ENCODE data around the gene LRRC18. TPM values are rescaled to one million over a fixed set of nuclear protein-coding genes. Genes with fewer than 3 reads are reported as not detected.

Gene LRRC18
- total RNA-seq, 4 donors from 2014 or later, result not detected

- H3K36me3 ChIP-seq, result no peaks in the 10 kb centered on the region
- intact Hi-C loops (cut with DNase I), result no loop called here
- H3K9me3 ChIP-seq, result no peaks in the 10 kb centered on the region
- H3K4me3 ChIP-seq, result no peak overlapping the region
- TF ChIP-seq, protein P1, sequence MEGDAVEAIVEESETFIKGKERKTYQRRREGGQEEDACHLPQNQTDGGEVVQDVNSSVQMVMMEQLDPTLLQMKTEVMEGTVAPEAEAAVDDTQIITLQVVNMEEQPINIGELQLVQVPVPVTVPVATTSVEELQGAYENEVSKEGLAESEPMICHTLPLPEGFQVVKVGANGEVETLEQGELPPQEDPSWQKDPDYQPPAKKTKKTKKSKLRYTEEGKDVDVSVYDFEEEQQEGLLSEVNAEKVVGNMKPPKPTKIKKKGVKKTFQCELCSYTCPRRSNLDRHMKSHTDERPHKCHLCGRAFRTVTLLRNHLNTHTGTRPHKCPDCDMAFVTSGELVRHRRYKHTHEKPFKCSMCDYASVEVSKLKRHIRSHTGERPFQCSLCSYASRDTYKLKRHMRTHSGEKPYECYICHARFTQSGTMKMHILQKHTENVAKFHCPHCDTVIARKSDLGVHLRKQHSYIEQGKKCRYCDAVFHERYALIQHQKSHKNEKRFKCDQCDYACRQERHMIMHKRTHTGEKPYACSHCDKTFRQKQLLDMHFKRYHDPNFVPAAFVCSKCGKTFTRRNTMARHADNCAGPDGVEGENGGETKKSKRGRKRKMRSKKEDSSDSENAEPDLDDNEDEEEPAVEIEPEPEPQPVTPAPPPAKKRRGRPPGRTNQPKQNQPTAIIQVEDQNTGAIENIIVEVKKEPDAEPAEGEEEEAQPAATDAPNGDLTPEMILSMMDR (IDR thresholded peaks at IDR 0.05), result no peak
- no peak for TF ChIP-seq POLR2AphosphoS5 (IDR thresholded peaks at IDR 0.05)
- no peak for TF ChIP-seq POLR2A (IDR thresholded peaks at IDR 0.05; ENCODE audit: low read depth)
- TF ChIP-seq EP300 (IDR thresholded peaks at IDR 0.05), result no peak
- no peak for DNase-seq (ENCODE audit: extremely low spot score)
- no peaks in the 10 kb centered on the region for H3K27me3 ChIP-seq
- no peak overlapping the region for H3K27ac ChIP-seq (replicated peaks in 1 of 4)
- no peaks in the 10 kb centered on the region for H3K4me1 ChIP-seq
- WGBS, result 92% methylated on average over 4 of the region's 4 CpGs
Observed at GRCh38 chr10:48970654-48971053, 31.0 kb upstream of the LRRC18 start.

GRCh38 chr10:48970046-48970445 is 30.4 kb upstream of the LRRC18 start:
- no peaks in the 10 kb centered on the region for H3K9me3 ChIP-seq
- H3K27ac ChIP-seq (replicated peaks in 1 of 4), result no peak overlapping the region
- 93% methylated on average over 13 of the region's 14 CpGs for whole genome bisulfite sequencing
- no peak overlapping the region for H3K4me3 ChIP-seq
- TF ChIP-seq EP300 (IDR thresholded peaks at IDR 0.05), result no peak
- TF ChIP-seq, protein P1 (IDR thresholded peaks at IDR 0.05), result no peak
- no peak for TF ChIP-seq POLR2A (IDR thresholded peaks at IDR 0.05; ENCODE audit: low read depth)
- intact Hi-C loops (cut with DNase I), result no loop called here
- no peak for DNase-seq (ENCODE audit: extremely low spot score)
- H3K27me3 ChIP-seq, result no peaks in the 10 kb centered on the region
- no peaks in the 10 kb centered on the region for H3K4me1 ChIP-seq
- no peaks in the 10 kb centered on the region for H3K36me3 ChIP-seq

DNA sequence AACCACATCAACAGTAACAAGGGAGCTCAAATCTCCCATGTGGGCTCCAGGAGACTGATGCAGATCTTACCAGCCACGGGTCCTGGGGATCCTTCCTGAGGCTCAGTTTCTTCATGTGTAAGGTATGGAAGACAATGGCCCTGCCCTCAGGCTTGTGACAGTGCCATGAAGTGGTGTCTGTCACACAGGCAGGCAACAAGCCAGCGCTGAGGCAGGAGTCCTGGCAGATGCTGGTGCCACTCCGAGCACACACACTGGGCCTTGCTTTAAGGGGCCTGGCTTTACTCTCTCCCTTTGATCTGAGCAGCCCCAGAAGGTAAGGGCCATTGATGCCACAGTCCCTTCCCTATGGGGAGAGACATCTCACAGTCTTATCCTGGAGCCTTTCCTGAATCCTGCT is 28.4 kb upstream of the LRRC18 start:
- Histone ChIP-seq H3K4me1 (no peaks in the 10 kb centered on the region), H3K36me3 (no peaks in the 10 kb centered on the region), H3K27ac (replicated peaks in 1 of 4) (no peak overlapping the region), H3K4me3 (no peak overlapping the region), H3K9me3 (no peaks in the 10 kb centered on the region), H3K27me3 (no peaks in the 10 kb centered on the region)
- TF ChIP-seq POLR2A (IDR thresholded peaks at IDR 0.05; ENCODE audit: low read depth), result no peak
- TF ChIP-seq POLR2AphosphoS5 (IDR thresholded peaks at IDR 0.05), result no peak
- TF ChIP-seq EP300 (IDR thresholded peaks at IDR 0.05), result no peak
- TF ChIP-seq, protein P1 (IDR thresholded peaks at IDR 0.05), result no peak
- intact Hi-C loops (cut with DNase I), result no loop called here
- WGBS, result 94% methylated on average over 3 of the region's 3 CpGs
- DNase-seq (ENCODE audit: extremely low spot score), result no peak

- H3K4me3 ChIP-seq, result no peak overlapping the region
- no peak overlapping the region for H3K27ac ChIP-seq (replicated peaks in 1 of 4)
- H3K36me3 ChIP-seq, result no peaks in the 10 kb centered on the region
- TF ChIP-seq POLR2AphosphoS5 (IDR thresholded peaks at IDR 0.05) (no peak), EP300 (IDR thresholded peaks at IDR 0.05) (no peak), POLR2A (IDR thresholded peaks at IDR 0.05; ENCODE audit: low read depth) (no peak)
- TF ChIP-seq, protein P1 (IDR thresholded peaks at IDR 0.05), result no peak
- intact Hi-C loops (cut with DNase I), result no loop called here
- peaks cover 0 to 5% (median 0%) of the 10 kb centered on the region in 4 donors for H3K27me3 ChIP-seq
- DNase-seq (ENCODE audit: extremely low spot score), result no peak
- no peaks in the 10 kb centered on the region for H3K9me3 ChIP-seq
- WGBS, result 97% methylated on average over 4 of the region's 4 CpGs
- H3K4me1 ChIP-seq, result no peaks in the 10 kb centered on the region
Observed at GRCh38 chr10:48965460-48965859, 25.8 kb upstream of the LRRC18 start.

DNA sequence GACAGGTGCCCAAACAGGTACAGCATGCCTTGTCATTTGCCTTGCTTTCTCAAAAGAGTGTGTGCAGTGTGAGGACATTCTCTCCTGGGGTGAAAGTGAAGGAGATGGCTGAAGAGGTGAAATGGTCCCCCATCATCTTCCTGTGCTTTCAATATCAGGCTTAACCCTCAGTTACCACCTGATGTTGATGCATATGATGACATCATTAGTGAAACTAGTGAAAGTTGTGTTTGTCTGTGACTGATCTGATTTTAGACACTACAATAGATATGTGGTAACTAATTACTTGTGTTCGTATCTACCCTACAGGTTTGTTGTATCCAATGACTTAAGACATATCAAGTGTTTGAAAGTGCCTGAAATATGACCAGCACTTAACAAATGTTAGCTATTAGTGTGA is 24.4 kb upstream of the LRRC18 start:
- no peaks in the 10 kb centered on the region for H3K36me3 ChIP-seq
- no peaks in the 10 kb centered on the region for H3K4me1 ChIP-seq
- DNase-seq (ENCODE audit: extremely low spot score), result no peak
- peaks cover 0 to 5% (median 0%) of the 10 kb centered on the region in 4 donors for H3K27me3 ChIP-seq
- H3K9me3 ChIP-seq, result no peaks in the 10 kb centered on the region
- no peak for TF ChIP-seq EP300 (IDR thresholded peaks at IDR 0.05)
- TF ChIP-seq POLR2A (IDR thresholded peaks at IDR 0.05; ENCODE audit: low read depth), result no peak
- intact Hi-C loops (cut with DNase I), result no loop called here
- no peak overlapping the region for H3K4me3 ChIP-seq
- H3K27ac ChIP-seq (replicated peaks in 1 of 4), result no peak overlapping the region
- WGBS, result 100% methylated on average over 1 of the region's 1 CpG
